DND-41 (cell line): ENCODE results near the gene TAF1B.

Source experiments
- ATAC-seq: fragments of 200-7000 bp; cut with Tn5 transposase; 3 replicates; pipeline ENCODE4 v1.9.1; 2021; ENCODE audit warnings: low read depth; ENCODE audit not compliant: insufficient read depth
- DNase-seq: peaks from one replicate; pipeline ENCODE4 v3.0.0-alpha.2; 2020
- H2AFZ ChIP-seq: 2 replicates; pipeline ENCODE4 v1.6.0; 2012; ENCODE audit warnings: low read depth, low read length
- H3K27ac ChIP-seq: 2 replicates; pipeline ENCODE4 v1.5.1; 2012; ENCODE audit warnings: low read length, inconsistent platforms
- H3K27me3 ChIP-seq: fragments of 200-600 bp; sonication (generic); 2 replicates; pipeline ENCODE4 v1.6.0; 2012; ENCODE audit warnings: low read length, mild to moderate bottlenecking, inconsistent platforms; ENCODE audit not compliant: insufficient read depth, poor library complexity
- H3K36me3 ChIP-seq: 2 replicates; pipeline ENCODE4 v1.5.1; 2012; ENCODE audit warnings: low read length, inconsistent platforms; ENCODE audit not compliant: insufficient read depth
- H3K4me1 ChIP-seq: 2 replicates; pipeline ENCODE4 v1.5.1; 2012; ENCODE audit warnings: mild to moderate bottlenecking, low read length; ENCODE audit not compliant: insufficient read depth
- H3K4me2 ChIP-seq: 2 replicates; pipeline ENCODE4 v1.6.0; 2012; ENCODE audit warnings: mild to moderate bottlenecking, moderate library complexity, low read length, inconsistent platforms; ENCODE audit not compliant: insufficient read depth
- H3K4me3 ChIP-seq, 2 experiments: fragments of 200-600 bp in 1 of 2; shearing (Covaris generic) in 1 of 2; 2 replicates each; pipeline ENCODE4 v1.5.1; 2012 to 2016; ENCODE audit warnings: inconsistent platforms in 2 of 2, low read length in 2 of 2, mild to moderate bottlenecking in 2 of 2, low read depth in 1 of 2, moderate library complexity in 1 of 2
- H3K79me2 ChIP-seq: 2 replicates; pipeline ENCODE4 v1.6.0; 2012; ENCODE audit warnings: low read length, inconsistent platforms; ENCODE audit not compliant: insufficient read depth
- H3K9ac ChIP-seq: 2 replicates; pipeline ENCODE4 v1.6.0; 2012; ENCODE audit warnings: low read depth, mild to moderate bottlenecking, inconsistent platforms, low read length, moderate library complexity
- H3K9me3 ChIP-seq: 2 replicates; pipeline ENCODE4 v1.5.1; 2012; ENCODE audit warnings: low read length, moderate library complexity, mild to moderate bottlenecking, inconsistent platforms; ENCODE audit not compliant: insufficient read depth, severe bottlenecking
- H4K20me1 ChIP-seq: 2 replicates; pipeline ENCODE4 v1.6.0; 2012; ENCODE audit warnings: low read length; ENCODE audit not compliant: insufficient read depth
- EZH2 ChIP-seq: IDR thresholded peaks from 3 replicates; pipeline ENCODE4 v1.6.1; 2012; ENCODE audit warnings: borderline replicate concordance, low read depth, mild to moderate bottlenecking, moderate library complexity, low read length, inconsistent platforms; ENCODE audit not compliant: severe bottlenecking
- TF ChIP-seq, protein P1 (sequence below): IDR thresholded peaks from 2 replicates; pipeline ENCODE4 v1.5.1; 2012; ENCODE audit warnings: borderline replicate concordance, low read length, moderate library complexity, mild to moderate bottlenecking; ENCODE audit not compliant: poor library complexity, severe bottlenecking; ENCODE audit errors: extremely low read depth

TAF1B gene

DNA sequence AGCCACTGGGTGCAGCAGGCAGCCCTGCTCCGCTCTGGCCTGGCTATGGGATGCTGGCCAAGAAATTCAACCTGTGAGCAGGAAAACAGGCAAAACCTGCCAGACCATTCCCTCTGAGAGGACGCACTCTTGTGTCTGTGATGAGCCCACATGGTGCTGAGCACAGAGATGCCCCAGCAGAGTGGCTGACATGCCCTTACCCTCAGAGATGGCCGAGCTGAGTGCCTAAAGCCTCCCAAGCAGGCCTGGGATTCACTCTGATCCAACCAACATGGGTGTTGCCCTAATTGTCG is 34.3 kb upstream of the TAF1B start:
- TF ChIP-seq EZH2: no peak
- TF ChIP-seq, protein P1, sequence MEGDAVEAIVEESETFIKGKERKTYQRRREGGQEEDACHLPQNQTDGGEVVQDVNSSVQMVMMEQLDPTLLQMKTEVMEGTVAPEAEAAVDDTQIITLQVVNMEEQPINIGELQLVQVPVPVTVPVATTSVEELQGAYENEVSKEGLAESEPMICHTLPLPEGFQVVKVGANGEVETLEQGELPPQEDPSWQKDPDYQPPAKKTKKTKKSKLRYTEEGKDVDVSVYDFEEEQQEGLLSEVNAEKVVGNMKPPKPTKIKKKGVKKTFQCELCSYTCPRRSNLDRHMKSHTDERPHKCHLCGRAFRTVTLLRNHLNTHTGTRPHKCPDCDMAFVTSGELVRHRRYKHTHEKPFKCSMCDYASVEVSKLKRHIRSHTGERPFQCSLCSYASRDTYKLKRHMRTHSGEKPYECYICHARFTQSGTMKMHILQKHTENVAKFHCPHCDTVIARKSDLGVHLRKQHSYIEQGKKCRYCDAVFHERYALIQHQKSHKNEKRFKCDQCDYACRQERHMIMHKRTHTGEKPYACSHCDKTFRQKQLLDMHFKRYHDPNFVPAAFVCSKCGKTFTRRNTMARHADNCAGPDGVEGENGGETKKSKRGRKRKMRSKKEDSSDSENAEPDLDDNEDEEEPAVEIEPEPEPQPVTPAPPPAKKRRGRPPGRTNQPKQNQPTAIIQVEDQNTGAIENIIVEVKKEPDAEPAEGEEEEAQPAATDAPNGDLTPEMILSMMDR: no peak
- Histone ChIP-seq H3K36me3 (no peaks in the 10 kb centered on the region), H3K4me1 (peaks cover 4% of the 10 kb centered on the region), H3K4me3 (no peak overlapping the region), H3K9me3 (no peaks in the 10 kb centered on the region), H2AFZ (no peak overlapping the region), H3K27me3 (peaks cover 5% of the 10 kb centered on the region), H3K79me2 (no peaks in the 10 kb centered on the region), H3K4me2 (no peak overlapping the region), H3K9ac (no peak overlapping the region), H4K20me1 (no peaks in the 10 kb centered on the region), H3K27ac (no peak overlapping the region)
- DNase-seq (no peak), ATAC-seq (no peak)

DNA sequence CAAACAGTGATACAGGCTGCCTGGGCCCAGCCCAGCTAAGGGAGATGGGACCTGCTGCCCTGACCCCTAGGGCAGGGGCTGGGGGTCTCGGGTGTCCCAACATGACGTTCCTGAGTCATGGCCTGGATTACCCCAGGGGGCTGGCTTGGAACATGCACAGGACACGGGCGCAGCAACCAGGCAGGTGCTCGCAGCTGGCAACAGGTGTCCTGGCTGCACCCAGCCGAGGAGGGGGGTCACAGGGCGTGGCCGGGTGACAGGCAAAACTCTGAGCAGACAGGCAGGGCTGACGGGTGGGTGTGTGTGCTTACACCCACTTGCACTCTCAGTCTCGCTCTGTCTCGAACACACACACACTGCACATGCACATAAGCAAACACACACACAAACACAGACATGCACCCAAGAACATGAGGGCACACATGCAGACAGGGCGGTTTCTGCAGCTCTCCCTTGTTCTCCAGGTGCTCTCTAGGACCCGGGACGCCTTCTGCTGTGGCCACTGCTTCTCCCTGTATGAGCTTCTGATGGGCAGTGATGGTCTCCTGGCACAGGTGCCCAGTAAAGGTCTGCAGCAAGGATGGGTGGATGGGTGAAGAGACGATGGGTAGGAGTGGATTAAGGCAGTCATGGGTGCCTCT is 33.7 kb upstream of the TAF1B start:
- Histone ChIP-seq H3K27ac (no peak overlapping the region), H3K4me3 (no peak overlapping the region), H2AFZ (no peak overlapping the region), H3K4me2 (no peak overlapping the region), H3K9me3 (no peaks in the 10 kb centered on the region), H4K20me1 (no peaks in the 10 kb centered on the region), H3K36me3 (no peaks in the 10 kb centered on the region), H3K79me2 (no peaks in the 10 kb centered on the region), H3K4me1 (peaks cover 5% of the 10 kb centered on the region), H3K27me3 (peaks cover 2% of the 10 kb centered on the region), H3K9ac (no peak overlapping the region)
- TF ChIP-seq EZH2: no peak
- TF ChIP-seq, protein P1: no peak
- ATAC-seq (no peak), DNase-seq (no peak)

DNA sequence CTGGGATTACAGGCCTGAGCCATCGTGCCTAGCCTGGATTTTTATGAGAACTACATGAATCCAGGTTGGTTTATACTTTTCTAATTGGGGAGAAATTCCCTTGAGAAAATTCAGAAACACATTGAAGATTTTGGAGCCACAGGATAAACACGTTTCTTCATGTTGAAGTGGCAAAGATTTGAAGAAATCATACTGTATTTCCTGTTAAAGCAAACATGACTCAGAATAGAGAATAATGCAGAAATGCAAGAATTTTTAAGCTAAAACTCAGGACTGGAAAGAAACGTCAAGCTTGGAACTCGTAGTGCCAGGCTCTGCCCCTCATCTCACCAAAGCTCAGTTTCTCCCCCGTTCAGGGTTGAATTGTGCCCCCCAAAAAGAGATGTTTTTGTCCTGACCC is 32.1 kb upstream of the TAF1B start:
- H3K4me1 ChIP-seq: peaks cover 5% of the 10 kb centered on the region
- TF ChIP-seq, protein P1: no peak
- TF ChIP-seq EZH2: no peak

More for the DNA sequence above, 32.1 kb upstream of the TAF1B start:
- no peak overlapping the region for H3K4me2 ChIP-seq
- no peak overlapping the region for H3K9ac ChIP-seq
- no peak for DNase-seq
- H3K27ac ChIP-seq: no peak overlapping the region
- H3K27me3 ChIP-seq: no peaks in the 10 kb centered on the region
- H3K36me3 ChIP-seq: no peaks in the 10 kb centered on the region
- no peaks in the 10 kb centered on the region for H3K79me2 ChIP-seq
- ATAC-seq: no peak
- no peaks in the 10 kb centered on the region for H4K20me1 ChIP-seq
- no peaks in the 10 kb centered on the region for H3K9me3 ChIP-seq
- H2AFZ ChIP-seq: no peak overlapping the region
- no peak overlapping the region for H3K4me3 ChIP-seq
